Measurements from ENCODE around the gene ADGB. TPM values are rescaled to one million over a fixed set of nuclear protein-coding genes. Genes with fewer than 3 reads are reported as not detected.

Gene ADGB
- total RNA-seq, 1 experiment from 2014 or later = not detected

DNA sequence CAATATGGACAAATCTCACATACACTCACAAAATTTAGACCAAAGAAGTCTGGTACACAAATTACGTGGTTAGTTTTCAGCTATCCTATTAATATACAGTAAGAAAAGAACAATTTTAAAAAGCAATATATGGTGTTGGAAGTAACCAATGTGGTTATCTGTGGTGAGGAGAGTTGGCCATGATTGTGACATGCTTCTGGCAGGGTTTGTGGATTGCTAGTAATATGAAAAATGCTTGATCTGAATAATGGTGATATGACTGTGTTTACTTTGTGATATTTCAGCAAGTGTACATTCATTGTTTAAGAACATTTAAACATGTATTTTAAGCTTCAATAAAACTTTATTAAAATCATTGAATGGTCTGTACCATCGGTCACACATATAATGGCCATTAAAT lies 99.1 kb downstream of the ADGB start:
- BruUV-seq (replicated peaks) = no TSS peak
- Histone ChIP-seq H2AFZ (ENCODE audit: low read depth, low read length, poor library complexity, severe bottlenecking) (no peak overlapping the region), H3K9me2 (ENCODE audit: insufficient read depth) (no peaks in the 10 kb centered on the region), H3K36me3 (ENCODE audit: control insufficient read depth in 1 of 2, insufficient read depth in 2 of 2, low read length in 2 of 2) (no peaks in the 10 kb centered on the region), H3K27ac (ENCODE audit: low read depth, low read length) (no peak overlapping the region), H3K4me1 (ENCODE audit: control insufficient read depth in 1 of 2, insufficient read depth in 2 of 2, low read length in 2 of 2) (no peaks in the 10 kb centered on the region), H4K20me1 (ENCODE audit: insufficient read depth) (no peaks in the 10 kb centered on the region), H3K9ac (ENCODE audit: low read length) (no peak overlapping the region), H3K4me2 (ENCODE audit: low read length) (no peak overlapping the region), H3K9me3 (ENCODE audit: control insufficient read depth in 1 of 2, insufficient read depth in 1 of 2, low read depth in 1 of 2, low read length in 2 of 2) (no peaks in the 10 kb centered on the region), H3K4me3 (replicated peaks in 1 of 2; ENCODE audit: low read depth in 1 of 2, low read length in 2 of 2) (no peak overlapping the region), H3K79me2 (ENCODE audit: insufficient read depth, low read length) (no peaks in the 10 kb centered on the region), H3K27me3 (ENCODE audit: insufficient read depth, low read length) (no peaks in the 10 kb centered on the region; the same call in 1 of the 2 replicates)
- TF ChIP-seq POLR2AphosphoS5 (IDR thresholded peaks at IDR 0.05; ENCODE audit: low read depth, low read length) = no peak
- TF ChIP-seq ZFX (IDR thresholded peaks at IDR 0.05) = no peak
- TF ChIP-seq, protein P1, sequence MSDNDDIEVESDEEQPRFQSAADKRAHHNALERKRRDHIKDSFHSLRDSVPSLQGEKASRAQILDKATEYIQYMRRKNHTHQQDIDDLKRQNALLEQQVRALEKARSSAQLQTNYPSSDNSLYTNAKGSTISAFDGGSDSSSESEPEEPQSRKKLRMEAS (IDR thresholded peaks at IDR 0.05) = no peak
- no peak for TF ChIP-seq YY1 (IDR thresholded peaks at IDR 0.05; ENCODE audit: extremely low read depth, insufficient replicate concordance, low read depth, low read length)
- no peak for TF ChIP-seq EGR1 (IDR thresholded peaks at IDR 0.05; ENCODE audit: low read depth)
- no peak for TF ChIP-seq EZH2phosphoT487 (IDR thresholded peaks at IDR 0.05; ENCODE audit: borderline replicate concordance)
- TF ChIP-seq SRF (IDR thresholded peaks at IDR 0.05; ENCODE audit: low read depth) = no peak
- CTCF ChIA-PET = interaction anchor here (3.4 kb wide), 1 partner anchor 656 kb away, joined by 30 read pairs; no protein-coding TSS in a partner anchor
- RAD21 ChIA-PET (ENCODE audit: low non-redundant PET in 1 of 2, low total read pairs in 2 of 2, uncharacterized antibody in 2 of 2, unreplicated experiment in 2 of 2) = no interaction called here
- intact Hi-C loops (cut with micrococcal nuclease) = no loop called here
- no peak for DNase-seq (ENCODE audit: low read depth, low spot score)
- POLR2A ChIA-PET = no interaction called here
- ATAC-seq = no peak

DNA sequence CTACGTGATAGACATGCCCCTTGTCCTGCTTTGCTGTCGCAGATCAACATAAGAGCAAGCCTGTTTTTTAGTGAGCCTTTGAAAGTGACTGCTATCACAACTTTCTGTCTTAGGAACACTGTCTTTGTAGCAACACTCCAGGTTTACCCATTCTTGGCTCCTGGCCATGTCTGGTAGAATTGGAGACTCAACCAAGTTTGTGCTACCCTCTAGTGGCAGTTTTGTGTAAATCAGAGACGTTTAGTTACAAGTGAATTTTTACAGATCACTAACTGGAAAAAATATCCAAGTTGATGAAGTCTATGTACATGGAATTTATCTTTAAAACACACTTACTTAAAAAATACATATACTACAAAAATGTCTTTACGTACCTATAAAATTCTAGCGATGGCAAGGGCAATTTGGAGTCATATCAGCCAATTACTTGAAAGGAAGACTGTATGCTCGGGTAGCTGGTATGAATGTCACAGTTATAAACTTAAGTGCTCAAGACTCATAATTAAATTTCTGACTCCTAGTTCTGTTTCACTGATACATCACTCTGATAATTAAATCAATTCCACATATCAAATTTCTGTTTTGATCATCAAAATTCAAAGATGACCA lies 101.4 kb downstream of the ADGB start:
- intact Hi-C loops (cut with micrococcal nuclease) = loop anchor here (1.0 kb wide), 2 partner anchors 659 to 771 kb away; no protein-coding TSS in a partner anchor
- Histone ChIP-seq H3K9me3 (ENCODE audit: control insufficient read depth in 1 of 2, insufficient read depth in 1 of 2, low read depth in 1 of 2, low read length in 2 of 2) (no peaks in the 10 kb centered on the region), H3K27ac (ENCODE audit: low read depth, low read length) (no peak overlapping the region), H3K9me2 (ENCODE audit: insufficient read depth) (no peaks in the 10 kb centered on the region; the same call in 1 of the 2 replicates), H3K9ac (ENCODE audit: low read length) (no peak overlapping the region), H3K27me3 (ENCODE audit: insufficient read depth, low read length) (no peaks in the 10 kb centered on the region; the same call in 1 of the 2 replicates), H3K4me1 (ENCODE audit: control insufficient read depth in 1 of 2, insufficient read depth in 2 of 2, low read length in 2 of 2) (no peaks in the 10 kb centered on the region), H3K4me2 (ENCODE audit: low read length) (no peak overlapping the region), H2AFZ (ENCODE audit: low read depth, low read length, poor library complexity, severe bottlenecking) (no peak overlapping the region), H4K20me1 (ENCODE audit: insufficient read depth) (no peaks in the 10 kb centered on the region), H3K79me2 (ENCODE audit: insufficient read depth, low read length) (no peaks in the 10 kb centered on the region), H3K4me3 (replicated peaks in 1 of 2; ENCODE audit: low read depth in 1 of 2, low read length in 2 of 2) (no peak overlapping the region), H3K36me3 (ENCODE audit: control insufficient read depth in 1 of 2, insufficient read depth in 2 of 2, low read length in 2 of 2) (no peaks in the 10 kb centered on the region)
- TF ChIP-seq POLR2AphosphoS5 (IDR thresholded peaks at IDR 0.05; ENCODE audit: low read depth, low read length) (peak; percentile 43), SIN3A (IDR thresholded peaks at IDR 0.05; ENCODE audit: low read depth) (no peak), RAD21 (IDR thresholded peaks at IDR 0.05; ENCODE audit: low read depth) (peak; percentile 82)
- TF ChIP-seq, protein P2, sequence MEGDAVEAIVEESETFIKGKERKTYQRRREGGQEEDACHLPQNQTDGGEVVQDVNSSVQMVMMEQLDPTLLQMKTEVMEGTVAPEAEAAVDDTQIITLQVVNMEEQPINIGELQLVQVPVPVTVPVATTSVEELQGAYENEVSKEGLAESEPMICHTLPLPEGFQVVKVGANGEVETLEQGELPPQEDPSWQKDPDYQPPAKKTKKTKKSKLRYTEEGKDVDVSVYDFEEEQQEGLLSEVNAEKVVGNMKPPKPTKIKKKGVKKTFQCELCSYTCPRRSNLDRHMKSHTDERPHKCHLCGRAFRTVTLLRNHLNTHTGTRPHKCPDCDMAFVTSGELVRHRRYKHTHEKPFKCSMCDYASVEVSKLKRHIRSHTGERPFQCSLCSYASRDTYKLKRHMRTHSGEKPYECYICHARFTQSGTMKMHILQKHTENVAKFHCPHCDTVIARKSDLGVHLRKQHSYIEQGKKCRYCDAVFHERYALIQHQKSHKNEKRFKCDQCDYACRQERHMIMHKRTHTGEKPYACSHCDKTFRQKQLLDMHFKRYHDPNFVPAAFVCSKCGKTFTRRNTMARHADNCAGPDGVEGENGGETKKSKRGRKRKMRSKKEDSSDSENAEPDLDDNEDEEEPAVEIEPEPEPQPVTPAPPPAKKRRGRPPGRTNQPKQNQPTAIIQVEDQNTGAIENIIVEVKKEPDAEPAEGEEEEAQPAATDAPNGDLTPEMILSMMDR (IDR thresholded peaks at IDR 0.05 in 2 of 3, conservative IDR thresholded peaks at IDR 0.05 in 1 of 3; ENCODE audit: borderline replicate concordance in 1 of 3, insufficient read depth in 1 of 3, low read depth in 2 of 3, low read length in 2 of 3) = peak; percentile 51 to 74 (median 52); a peak in 4 of 6 replicates
- POLR2A ChIA-PET = no interaction called here
- RAD21 ChIA-PET (ENCODE audit: low non-redundant PET in 1 of 2, low total read pairs in 2 of 2, uncharacterized antibody in 2 of 2, unreplicated experiment in 2 of 2) = no interaction called here
- no TSS peak for BruUV-seq (replicated peaks)
- DNase-seq (ENCODE audit: low read depth, low spot score) (peak; percentile 64), ATAC-seq (peak; percentile 67)
- CTCF ChIA-PET = interaction anchor here (0.8 to 3.4 kb wide), 4 partner anchors 9 to 771 kb away, joined by 3 to 30 read pairs (median 3); no protein-coding TSS in a partner anchor

Measured in HCT116 (cell line).